C1 segment of cervical spinal cord (tissue), 14 donors: ENCODE data around the gene CCDC174.

Source experiments
- DNase-seq, 14 donors: peaks; one replicate each; lab custom pipeline; 2025; lab: John Stamatoyannopoulos, UW

Gene CCDC174

GRCh38 chr3:14625443-14625842 lies 26.1 kb upstream of the CCDC174 start:
- DNase-seq: no peak

DNA sequence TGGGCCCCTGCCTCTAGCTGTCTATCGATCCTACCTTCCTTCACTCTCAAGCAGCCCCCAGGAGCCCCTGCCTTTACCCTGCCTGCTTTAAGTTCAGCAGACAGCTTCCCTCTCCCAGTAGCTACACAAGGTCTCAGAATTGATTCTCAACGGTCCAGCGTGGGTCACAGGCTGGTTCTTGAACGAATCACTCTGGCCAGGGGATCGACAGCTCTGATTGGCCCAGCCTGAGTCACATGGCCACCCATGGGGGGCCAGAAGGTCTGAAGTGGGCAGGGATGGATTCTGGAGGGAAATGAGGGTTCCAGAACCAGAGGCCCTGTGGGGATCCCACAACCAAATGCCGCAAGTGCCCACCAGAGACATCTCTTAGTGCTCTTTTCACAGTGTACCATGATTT lies 23.7 kb upstream of the CCDC174 start:
- no peak for DNase-seq

DNA sequence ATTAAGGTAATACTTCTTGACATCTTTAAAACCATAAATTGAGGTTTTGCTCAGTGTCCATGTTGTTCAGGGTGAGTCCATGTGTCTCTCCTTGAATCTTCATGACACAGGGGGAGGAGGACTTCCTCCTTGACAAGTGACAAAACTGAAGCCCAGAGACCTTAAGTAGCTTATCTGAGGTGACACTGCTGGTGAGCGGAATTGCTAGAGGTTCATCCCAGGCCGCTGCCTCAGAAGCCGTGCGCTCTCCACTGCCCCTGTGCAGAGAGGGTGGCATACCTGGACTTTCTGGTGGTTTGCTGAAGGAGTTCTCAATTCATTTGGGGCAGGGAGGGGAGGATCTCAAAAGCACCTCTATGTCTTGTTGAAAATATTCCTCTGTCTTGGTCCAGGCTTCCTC lies 23.2 kb upstream of the CCDC174 start:
- DNase-seq: no peak

GRCh38 chr3:14630404-14631100 lies 21.0 kb upstream of the CCDC174 start:
- no peak for DNase-seq

- no peak for DNase-seq
Measured at GRCh38 chr3:14631101-14631497, 20.5 kb upstream of the CCDC174 start.

DNA sequence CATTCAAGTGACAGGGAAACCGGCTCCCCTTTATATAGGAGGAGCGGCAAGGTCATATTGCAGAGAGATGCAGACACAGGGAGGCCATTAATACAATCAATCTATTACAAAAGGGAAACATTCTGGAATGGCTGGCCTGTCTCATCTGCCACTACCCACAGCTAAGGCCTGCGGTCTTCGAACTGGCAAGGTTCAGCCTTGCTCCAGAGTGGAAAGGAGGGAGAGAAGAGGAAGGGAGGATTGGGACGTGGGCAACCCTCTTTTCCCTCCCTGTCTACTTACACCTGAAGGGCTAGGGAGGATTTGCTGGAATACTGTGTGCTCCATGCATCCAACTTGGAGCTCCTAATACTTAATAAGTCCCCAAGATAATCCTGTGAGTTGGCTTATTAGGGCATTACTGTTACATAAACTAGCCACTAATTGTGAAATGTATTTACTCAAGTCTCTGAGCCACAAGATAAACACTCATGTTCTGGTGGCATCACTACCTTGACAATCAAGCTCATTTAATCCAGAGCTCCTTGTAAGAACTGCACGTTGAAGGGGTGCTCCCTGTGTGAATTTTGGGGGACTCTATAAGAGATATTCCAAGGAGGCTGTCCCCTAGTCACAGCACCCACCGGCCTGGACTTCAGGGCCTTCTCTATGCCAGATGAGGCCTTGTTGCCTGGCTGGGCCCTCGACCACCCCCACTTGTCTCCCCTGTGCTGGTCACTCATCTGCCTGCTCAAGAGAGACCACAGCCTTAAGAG lies 19.7 kb upstream of the CCDC174 start:
- DNase-seq: no peak

DNA sequence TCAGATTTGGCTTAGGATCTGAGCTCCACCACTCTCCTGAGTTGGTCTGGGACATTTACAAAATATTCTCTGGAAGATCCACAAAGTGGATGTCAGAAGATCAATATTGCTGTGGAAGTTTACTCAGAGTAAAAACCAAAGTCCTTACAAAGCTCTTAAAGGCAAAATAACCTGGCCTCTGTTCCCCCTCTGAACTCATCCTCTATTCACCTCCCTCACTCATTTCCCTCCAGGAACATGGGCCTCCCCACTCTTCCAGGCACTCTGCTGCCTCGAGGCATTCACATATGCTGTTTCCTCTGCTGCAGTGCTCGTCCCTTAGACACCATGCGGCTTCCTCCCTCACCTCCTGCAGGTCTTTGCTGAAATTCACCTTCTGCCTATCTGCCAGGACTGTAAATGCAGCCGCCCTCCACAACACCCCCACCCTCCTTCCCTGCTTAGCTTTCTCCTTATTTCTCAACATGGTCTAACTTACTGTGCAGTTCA lies 19.1 kb upstream of the CCDC174 start:
- no peak for DNase-seq

DNA sequence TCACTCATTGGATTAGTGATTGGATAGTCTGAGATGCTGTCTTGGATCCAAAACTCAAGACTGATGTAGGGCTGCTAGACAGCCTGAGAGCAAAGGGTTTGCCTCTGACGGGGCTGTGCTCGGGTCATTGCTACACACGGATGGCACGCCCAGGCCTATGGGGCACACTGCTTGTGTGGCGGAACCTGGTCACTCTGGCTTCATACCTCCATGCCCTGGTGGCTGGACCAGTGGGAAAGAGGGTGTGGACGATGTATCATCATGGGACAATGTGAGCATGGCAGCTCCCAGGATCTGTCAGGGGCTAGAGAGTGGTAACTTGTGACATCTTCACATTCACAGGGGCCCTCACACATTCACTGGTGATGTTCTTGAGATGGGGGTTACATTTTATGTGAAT lies 18.1 kb upstream of the CCDC174 start:
- no peak for DNase-seq

DNA sequence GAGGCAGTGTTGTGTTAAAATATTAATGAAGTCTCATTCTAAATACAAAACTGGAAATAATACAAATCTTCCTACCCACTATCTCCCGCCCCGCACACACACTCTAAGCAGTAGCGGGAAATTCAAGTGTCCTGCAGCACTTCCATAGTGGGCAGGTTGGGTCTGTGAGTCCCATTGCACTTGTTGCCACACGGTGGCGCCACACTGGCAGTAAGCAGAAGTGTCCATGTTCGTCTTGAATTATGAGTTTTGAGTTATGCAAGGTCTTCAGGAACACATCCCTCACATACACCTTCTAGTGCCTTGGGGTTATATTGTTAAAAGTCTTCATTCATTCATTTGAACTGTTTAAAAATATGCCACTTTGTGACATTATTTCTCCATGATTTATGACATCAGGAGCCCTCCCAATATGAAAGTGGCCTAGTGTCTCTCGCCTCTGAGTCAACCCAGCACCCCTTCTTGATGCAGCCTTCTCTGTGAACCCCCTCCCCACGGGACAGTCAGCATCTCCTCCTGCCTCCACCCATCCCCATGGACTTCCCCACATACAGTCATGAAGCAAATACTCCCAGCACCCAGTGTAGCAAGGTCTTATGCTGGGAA lies 17.6 kb upstream of the CCDC174 start:
- DNase-seq: no peak

DNA sequence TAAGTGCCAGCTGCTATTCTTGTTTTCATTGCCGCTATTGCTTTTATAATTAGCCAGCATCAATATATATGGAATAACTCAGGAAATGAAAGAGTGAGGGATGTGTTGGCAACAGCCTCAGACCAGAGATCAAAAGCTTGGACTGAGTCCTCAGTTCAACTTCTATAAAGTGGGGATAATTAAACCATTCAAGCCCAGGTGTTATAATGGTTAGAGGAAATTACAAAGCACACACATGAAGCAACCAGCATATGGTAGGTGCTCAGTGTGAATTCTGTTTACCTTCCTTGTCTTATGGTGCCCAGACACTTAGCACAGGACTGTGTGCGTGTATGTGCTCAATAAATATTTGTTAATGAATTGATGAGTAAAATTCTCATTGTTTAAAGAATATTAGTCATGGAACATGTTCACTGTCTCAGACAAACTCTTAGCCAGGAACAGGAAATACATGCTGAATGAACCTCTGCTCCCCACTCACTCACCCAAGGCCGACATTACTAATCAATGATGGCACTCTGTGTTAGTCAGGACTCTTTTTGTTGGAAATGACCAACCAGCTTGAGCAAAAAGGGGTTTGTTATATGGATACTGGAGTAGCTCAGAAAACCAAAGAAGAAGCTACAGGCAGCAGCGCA lies 16.7 kb upstream of the CCDC174 start:
- no peak for DNase-seq

DNA sequence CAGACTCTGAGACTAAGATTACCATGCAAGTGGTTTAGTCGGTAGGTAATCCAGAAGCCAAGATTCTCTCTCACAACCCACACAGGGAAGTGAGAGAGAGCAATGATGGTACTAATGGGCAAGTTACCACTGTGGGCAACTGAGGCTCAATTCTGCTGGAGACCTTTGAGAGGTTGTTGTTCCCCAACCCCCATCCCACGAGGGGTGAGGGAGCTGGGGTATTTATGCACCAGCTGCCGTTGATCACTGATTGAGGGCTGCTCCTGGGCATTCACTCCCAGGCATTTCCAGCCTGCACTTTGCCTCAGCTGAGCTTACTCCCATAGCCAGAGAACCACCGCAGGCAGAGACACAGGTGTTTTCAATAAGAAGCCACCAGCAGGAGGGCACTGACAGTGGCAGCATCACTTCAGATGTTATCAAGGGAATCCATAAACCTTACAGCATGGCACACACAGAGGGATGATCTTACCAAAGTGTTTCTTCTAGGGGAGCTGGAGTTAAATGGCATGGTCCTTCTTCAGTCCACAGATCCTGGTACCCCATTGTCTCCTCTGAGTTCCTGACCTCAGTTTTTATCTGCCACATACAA lies 15.0 kb upstream of the CCDC174 start:
- no peak for DNase-seq

DNA sequence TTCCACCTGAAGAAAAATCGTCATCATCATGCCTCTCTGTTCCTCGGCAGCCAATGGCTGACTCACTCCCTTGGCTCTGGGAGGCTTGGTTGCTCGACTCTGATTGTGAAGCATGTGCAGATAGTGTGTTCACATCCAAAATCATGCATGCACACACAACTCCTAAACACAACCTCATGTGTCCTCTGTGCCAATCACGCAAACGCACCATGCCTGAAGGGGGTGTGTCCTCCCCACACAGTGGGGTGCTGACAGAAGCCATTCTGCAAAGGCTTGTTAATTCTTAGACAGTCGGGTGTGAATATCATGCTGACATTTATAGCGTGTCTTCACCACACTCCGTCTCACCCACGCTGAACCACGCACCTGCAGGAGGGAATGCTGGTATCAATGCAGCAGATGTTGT lies 11.4 kb upstream of the CCDC174 start:
- no peak for DNase-seq

- DNase-seq: no peak
Measured at GRCh38 chr3:14640734-14641133, 10.8 kb upstream of the CCDC174 start.

GRCh38 chr3:14641346-14641745 lies 10.2 kb upstream of the CCDC174 start:
- no peak for DNase-seq

GRCh38 chr3:14645453-14645852 lies 6.1 kb upstream of the CCDC174 start:
- no peak for DNase-seq

- no peak for DNase-seq
Measured at GRCh38 chr3:14646131-14646573, 5.4 kb upstream of the CCDC174 start.

- no peak for DNase-seq
Measured at GRCh38 chr3:14646589-14647413, 4.8 kb upstream of the CCDC174 start.

- DNase-seq: no peak
Measured at GRCh38 chr3:14647976-14648955, 3.3 kb upstream of the CCDC174 start.

- no peak for DNase-seq
Measured at GRCh38 chr3:14649466-14649865, 2.1 kb upstream of the CCDC174 start.

DNA sequence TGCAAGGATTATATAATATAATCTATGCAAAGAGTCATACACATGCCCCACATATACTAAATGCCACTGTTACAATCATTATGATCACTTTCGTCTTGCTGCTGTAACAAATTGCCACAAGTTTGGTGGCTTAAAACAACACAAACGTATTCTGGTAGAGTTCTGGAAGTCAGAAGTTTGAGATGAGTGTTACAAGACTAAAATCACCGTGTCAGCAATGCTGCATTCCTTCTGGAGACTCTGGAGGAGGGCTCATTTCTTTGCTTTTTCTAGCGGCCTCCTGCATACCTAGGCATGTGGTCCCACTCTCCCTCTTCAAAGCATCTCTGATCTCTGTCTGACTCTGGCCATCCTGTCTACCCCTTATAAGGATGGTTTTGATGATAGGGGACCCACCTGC lies 1.4 kb upstream of the CCDC174 start:
- DNase-seq: no peak
